OCI-LY3 (cell line): ENCODE results near the gene CCNE1.

Source experiments
- EZH2phosphoT487 ChIP-seq: fragments of 200-600 bp; shearing (Covaris generic); IDR thresholded peaks from 2 replicates; pipeline ENCODE4 v1.6.1; 2018; ENCODE audit warnings: antibody characterized with exemption, mixed run types, low read depth
- TF ChIP-seq, protein P1 (sequence below): fragments of 200-600, 300-600 bp; sonication (generic); IDR thresholded peaks from 2 replicates; pipeline ENCODE4 v1.5.1; 2014; ENCODE audit warnings: antibody characterized with exemption, low read length, low read depth

DNA sequence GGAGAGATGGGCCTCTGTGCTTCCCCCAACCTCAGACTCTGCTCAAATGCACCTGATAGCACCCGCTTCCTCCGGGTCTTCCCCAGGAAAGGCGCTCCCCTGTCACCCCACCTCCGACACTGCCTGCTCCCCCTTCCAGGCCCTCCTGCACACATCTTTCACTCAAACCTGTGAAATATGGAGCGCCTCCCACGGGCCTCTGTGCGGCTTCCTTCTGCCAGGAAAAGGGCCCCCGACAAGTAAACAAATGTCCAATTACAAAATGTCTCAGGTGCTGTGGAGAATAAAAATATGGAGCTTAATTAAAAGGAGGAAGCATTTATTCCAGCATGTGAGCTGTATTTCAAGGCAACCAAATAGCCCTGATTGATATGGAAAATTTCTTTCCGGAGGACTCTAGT is 15.6 kb upstream of the CCNE1 start:
- TF ChIP-seq, protein P1, sequence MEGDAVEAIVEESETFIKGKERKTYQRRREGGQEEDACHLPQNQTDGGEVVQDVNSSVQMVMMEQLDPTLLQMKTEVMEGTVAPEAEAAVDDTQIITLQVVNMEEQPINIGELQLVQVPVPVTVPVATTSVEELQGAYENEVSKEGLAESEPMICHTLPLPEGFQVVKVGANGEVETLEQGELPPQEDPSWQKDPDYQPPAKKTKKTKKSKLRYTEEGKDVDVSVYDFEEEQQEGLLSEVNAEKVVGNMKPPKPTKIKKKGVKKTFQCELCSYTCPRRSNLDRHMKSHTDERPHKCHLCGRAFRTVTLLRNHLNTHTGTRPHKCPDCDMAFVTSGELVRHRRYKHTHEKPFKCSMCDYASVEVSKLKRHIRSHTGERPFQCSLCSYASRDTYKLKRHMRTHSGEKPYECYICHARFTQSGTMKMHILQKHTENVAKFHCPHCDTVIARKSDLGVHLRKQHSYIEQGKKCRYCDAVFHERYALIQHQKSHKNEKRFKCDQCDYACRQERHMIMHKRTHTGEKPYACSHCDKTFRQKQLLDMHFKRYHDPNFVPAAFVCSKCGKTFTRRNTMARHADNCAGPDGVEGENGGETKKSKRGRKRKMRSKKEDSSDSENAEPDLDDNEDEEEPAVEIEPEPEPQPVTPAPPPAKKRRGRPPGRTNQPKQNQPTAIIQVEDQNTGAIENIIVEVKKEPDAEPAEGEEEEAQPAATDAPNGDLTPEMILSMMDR: no peak
- no peak for TF ChIP-seq EZH2phosphoT487
